Measurements from ENCODE around the gene MGMT. TPM values are rescaled to one million over a fixed set of nuclear protein-coding genes. Genes with fewer than 3 reads are reported as not detected.

MGMT gene
- total and polyA plus RNA-seq, 2 donors (not counting 1 experiment from before 2014, with no cell fraction given), result 1.9 to 29.1 TPM

DNA sequence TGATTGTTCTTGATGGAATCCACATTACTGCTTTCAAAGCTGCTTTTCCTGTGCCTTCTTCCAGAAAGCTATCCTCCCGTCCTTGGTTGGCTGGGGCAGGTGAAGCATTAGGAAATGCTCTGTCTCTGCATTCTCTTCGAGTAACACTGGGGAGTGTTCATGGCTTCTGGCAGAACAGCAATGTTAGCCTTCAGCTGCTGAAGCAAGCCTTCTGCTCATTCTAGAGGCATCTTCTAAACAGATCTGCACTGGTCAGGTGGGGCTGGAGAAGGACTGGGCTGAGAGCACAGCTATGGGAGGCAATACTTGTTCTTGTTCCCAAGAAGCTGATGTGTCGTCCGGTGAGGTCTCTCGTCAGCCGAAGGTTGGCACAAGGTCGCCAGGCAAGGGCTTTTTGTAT is 80.6 kb downstream of the MGMT start:
- no peak overlapping the region for H3K27ac ChIP-seq (ENCODE audit: insufficient read depth, low read length)
- H3K27me3 ChIP-seq (ENCODE audit: control insufficient read depth, insufficient read depth, low read length), result no peaks in the 10 kb centered on the region
- H3K4me3 ChIP-seq (replicated peaks in 1 of 4; ENCODE audit: control extremely low read depth in 1 of 4, insufficient read depth in 1 of 4, low read depth in 3 of 4, low read length in 4 of 4), result no peak overlapping the region
- no peaks in the 10 kb centered on the region for H3K79me2 ChIP-seq (ENCODE audit: control insufficient read depth, insufficient read depth, low read length)
- no peak for TF ChIP-seq EZH2 (IDR thresholded peaks at IDR 0.05; ENCODE audit: low read length, missing control alignments)
- TF ChIP-seq, protein P1, sequence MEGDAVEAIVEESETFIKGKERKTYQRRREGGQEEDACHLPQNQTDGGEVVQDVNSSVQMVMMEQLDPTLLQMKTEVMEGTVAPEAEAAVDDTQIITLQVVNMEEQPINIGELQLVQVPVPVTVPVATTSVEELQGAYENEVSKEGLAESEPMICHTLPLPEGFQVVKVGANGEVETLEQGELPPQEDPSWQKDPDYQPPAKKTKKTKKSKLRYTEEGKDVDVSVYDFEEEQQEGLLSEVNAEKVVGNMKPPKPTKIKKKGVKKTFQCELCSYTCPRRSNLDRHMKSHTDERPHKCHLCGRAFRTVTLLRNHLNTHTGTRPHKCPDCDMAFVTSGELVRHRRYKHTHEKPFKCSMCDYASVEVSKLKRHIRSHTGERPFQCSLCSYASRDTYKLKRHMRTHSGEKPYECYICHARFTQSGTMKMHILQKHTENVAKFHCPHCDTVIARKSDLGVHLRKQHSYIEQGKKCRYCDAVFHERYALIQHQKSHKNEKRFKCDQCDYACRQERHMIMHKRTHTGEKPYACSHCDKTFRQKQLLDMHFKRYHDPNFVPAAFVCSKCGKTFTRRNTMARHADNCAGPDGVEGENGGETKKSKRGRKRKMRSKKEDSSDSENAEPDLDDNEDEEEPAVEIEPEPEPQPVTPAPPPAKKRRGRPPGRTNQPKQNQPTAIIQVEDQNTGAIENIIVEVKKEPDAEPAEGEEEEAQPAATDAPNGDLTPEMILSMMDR (conservative IDR thresholded peaks at IDR 0.05 in 1 of 2, IDR thresholded peaks at IDR 0.05 in 1 of 2; ENCODE audit: low read depth in 1 of 2, low read length in 2 of 2), result no peak
- no peak overlapping the region for H2AFZ ChIP-seq (ENCODE audit: low read length)
- H3K9me3 ChIP-seq (ENCODE audit: control insufficient read depth, insufficient read depth, low read depth, low read length), result no peaks in the 10 kb centered on the region
- H3K36me3 ChIP-seq (ENCODE audit: control insufficient read depth, insufficient read depth, low read length), result no peaks in the 10 kb centered on the region
- H3K4me2 ChIP-seq (ENCODE audit: extremely low read depth, insufficient read depth, low read length), result no peak overlapping the region
- peak in 1 of 2 donors; percentile 5 for DNase-seq (ENCODE audit: low read depth in 2 of 2)
- no peaks in the 10 kb centered on the region for H3K4me1 ChIP-seq (ENCODE audit: control insufficient read depth, extremely low read depth, insufficient read depth, low read length)
- no peak overlapping the region for H3K9ac ChIP-seq (ENCODE audit: insufficient read depth, low read length)
- H4K20me1 ChIP-seq (ENCODE audit: control insufficient read depth, extremely low read depth, insufficient read depth, low read length), result no peaks in the 10 kb centered on the region

DNA sequence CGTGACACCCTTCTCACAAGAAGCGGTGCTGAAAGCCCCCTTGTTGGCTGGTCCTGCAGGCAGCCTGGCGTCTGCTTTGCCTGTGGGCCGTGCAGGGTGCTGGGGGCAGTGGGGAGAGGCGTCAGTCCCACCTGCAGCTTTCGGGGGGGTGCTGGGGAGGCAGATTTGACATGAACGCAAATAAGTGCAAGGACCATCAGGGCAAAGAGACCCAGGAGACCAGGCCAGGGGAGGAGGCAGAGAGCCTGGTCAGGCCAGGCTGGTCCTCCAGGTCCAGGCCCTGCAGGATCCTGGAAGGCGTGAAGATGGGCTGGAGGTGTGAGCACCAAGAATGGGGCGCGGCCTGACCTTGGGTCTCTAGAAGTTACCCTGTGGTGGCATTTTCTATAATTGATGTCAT is 81.6 kb downstream of the MGMT start:
- H3K27me3 ChIP-seq (ENCODE audit: control insufficient read depth, insufficient read depth, low read length), result no peaks in the 10 kb centered on the region

DNA sequence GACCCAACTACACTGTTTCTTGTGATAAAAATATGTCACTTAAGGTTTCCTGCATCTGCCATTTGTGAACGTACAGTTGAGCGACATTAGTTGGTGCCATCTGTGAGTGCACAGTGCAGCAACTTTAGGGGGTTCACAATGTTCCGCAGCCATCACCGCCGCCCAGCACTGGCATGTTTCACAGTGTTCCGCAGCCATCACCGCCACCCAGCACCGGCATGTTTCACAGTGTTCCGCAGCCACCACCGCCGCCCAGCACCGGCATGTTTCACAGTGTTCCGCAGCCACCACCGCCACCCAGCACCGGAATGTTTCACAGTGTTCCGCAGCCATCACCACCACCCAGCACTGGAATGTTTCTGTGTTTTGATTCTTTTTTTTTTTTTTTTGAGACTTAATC is 83.0 kb downstream of the MGMT start:
- TF ChIP-seq, protein P1 (conservative IDR thresholded peaks at IDR 0.05 in 1 of 2, IDR thresholded peaks at IDR 0.05 in 1 of 2; ENCODE audit: low read depth in 1 of 2, low read length in 2 of 2), result no peak
- no peak for TF ChIP-seq EZH2 (IDR thresholded peaks at IDR 0.05; ENCODE audit: low read length, missing control alignments)
- H3K27me3 ChIP-seq (ENCODE audit: control insufficient read depth, insufficient read depth, low read length), result no peaks in the 10 kb centered on the region
- no peaks in the 10 kb centered on the region for H3K36me3 ChIP-seq (ENCODE audit: control insufficient read depth, insufficient read depth, low read length)
- no peaks in the 10 kb centered on the region for H4K20me1 ChIP-seq (ENCODE audit: control insufficient read depth, extremely low read depth, insufficient read depth, low read length)
- H2AFZ ChIP-seq (ENCODE audit: low read length), result no peak overlapping the region
- H3K4me1 ChIP-seq (ENCODE audit: control insufficient read depth, extremely low read depth, insufficient read depth, low read length), result no peaks in the 10 kb centered on the region
- no peaks in the 10 kb centered on the region for H3K9me3 ChIP-seq (ENCODE audit: control insufficient read depth, insufficient read depth, low read depth, low read length)
- DNase-seq (ENCODE audit: low read depth in 2 of 2), result no peak
- no peak overlapping the region for H3K4me3 ChIP-seq (replicated peaks in 1 of 4; ENCODE audit: control extremely low read depth in 1 of 4, insufficient read depth in 1 of 4, low read depth in 3 of 4, low read length in 4 of 4)
- H3K9ac ChIP-seq (ENCODE audit: insufficient read depth, low read length), result no peak overlapping the region
- no peaks in the 10 kb centered on the region for H3K79me2 ChIP-seq (ENCODE audit: control insufficient read depth, insufficient read depth, low read length)
- no peak overlapping the region for H3K4me2 ChIP-seq (ENCODE audit: extremely low read depth, insufficient read depth, low read length)
- no peak overlapping the region for H3K27ac ChIP-seq (ENCODE audit: insufficient read depth, low read length)

More for the DNA sequence above, 81.6 kb downstream of the MGMT start:
- H3K79me2 ChIP-seq (ENCODE audit: control insufficient read depth, insufficient read depth, low read length), result no peaks in the 10 kb centered on the region
- H3K36me3 ChIP-seq (ENCODE audit: control insufficient read depth, insufficient read depth, low read length), result no peaks in the 10 kb centered on the region
- H3K27ac ChIP-seq (ENCODE audit: insufficient read depth, low read length), result no peak overlapping the region
- H3K9me3 ChIP-seq (ENCODE audit: control insufficient read depth, insufficient read depth, low read depth, low read length), result no peaks in the 10 kb centered on the region
- no peak for TF ChIP-seq EZH2 (IDR thresholded peaks at IDR 0.05; ENCODE audit: low read length, missing control alignments)
- TF ChIP-seq, protein P1 (conservative IDR thresholded peaks at IDR 0.05 in 1 of 2, IDR thresholded peaks at IDR 0.05 in 1 of 2; ENCODE audit: low read depth in 1 of 2, low read length in 2 of 2), result no peak
- H4K20me1 ChIP-seq (ENCODE audit: control insufficient read depth, extremely low read depth, insufficient read depth, low read length), result no peaks in the 10 kb centered on the region
- H3K4me2 ChIP-seq (ENCODE audit: extremely low read depth, insufficient read depth, low read length), result no peak overlapping the region
- no peak overlapping the region for H2AFZ ChIP-seq (ENCODE audit: low read length)
- H3K9ac ChIP-seq (ENCODE audit: insufficient read depth, low read length), result no peak overlapping the region
- no peak for DNase-seq (ENCODE audit: low read depth in 2 of 2)
- H3K4me3 ChIP-seq (replicated peaks in 1 of 4; ENCODE audit: control extremely low read depth in 1 of 4, insufficient read depth in 1 of 4, low read depth in 3 of 4, low read length in 4 of 4), result no peak overlapping the region
- H3K4me1 ChIP-seq (ENCODE audit: control insufficient read depth, extremely low read depth, insufficient read depth, low read length), result no peaks in the 10 kb centered on the region

Measured in fibroblast of lung (primary cell).